Measurements from ENCODE around the gene ARRDC3.
"Not testable (repeated sequence)": the region's sequence is repeated elsewhere in the genome, so short reads cannot be mapped to it uniquely, and the experiment has no call there.

The ARRDC3 gene

GRCh38 chr5:91388362-91388761, 5.2 kb upstream of the ARRDC3 start:
- TF ChIP-seq CTCF (IDR thresholded peaks at IDR 0.05; ENCODE audit: low read depth, low read length, missing control alignments): no peak
- H3K4me3 ChIP-seq (ENCODE audit: low read depth, low read length): no peak overlapping the region
- no peak for DNase-seq (ENCODE audit: low read depth)
- in situ Hi-C loops (cut with HindIII; ENCODE audit: low sequenced_read_pairs): loop anchor here (25.0 kb wide), 1 partner anchor 526 kb away; no protein-coding TSS in a partner anchor

- no peak for DNase-seq (ENCODE audit: low read depth)
- in situ Hi-C loops (cut with HindIII; ENCODE audit: low sequenced_read_pairs): loop anchor here (25.0 kb wide), 1 partner anchor 524 kb away; no protein-coding TSS in a partner anchor
- no peak overlapping the region for H3K4me3 ChIP-seq (ENCODE audit: low read depth, low read length)
- TF ChIP-seq CTCF (IDR thresholded peaks at IDR 0.05; ENCODE audit: low read depth, low read length, missing control alignments): peak; percentile 12
Observed at GRCh38 chr5:91386120-91386519, 3.0 kb upstream of the ARRDC3 start.

- H3K4me3 ChIP-seq (ENCODE audit: low read depth, low read length); DNase-seq (ENCODE audit: low read depth): not testable (repeated sequence)
- in situ Hi-C loops (cut with HindIII; ENCODE audit: low sequenced_read_pairs): loop anchor here (25.0 kb wide), 1 partner anchor 523 kb away; no protein-coding TSS in a partner anchor
Observed at GRCh38 chr5:91385596-91385995, 2.5 kb upstream of the ARRDC3 start.

- in situ Hi-C loops (cut with HindIII; ENCODE audit: low sequenced_read_pairs): loop anchor here (5.0 to 25.0 kb wide), 2 partner anchors 288 to 523 kb away; no protein-coding TSS in a partner anchor
Observed at GRCh38 chr5:91384671-91385430, 1.7 kb upstream of the ARRDC3 start.

GRCh38 chr5:91383956-91384300, 811 bp upstream of the ARRDC3 start:
- peak overlapping the region; percentile 93 for H3K4me3 ChIP-seq (ENCODE audit: low read depth, low read length)
- TF ChIP-seq CTCF (IDR thresholded peaks at IDR 0.05; ENCODE audit: low read depth, low read length, missing control alignments): no peak
- in situ Hi-C loops (cut with HindIII; ENCODE audit: low sequenced_read_pairs): loop anchor here (5.0 to 25.0 kb wide), 2 partner anchors 287 to 522 kb away; no protein-coding TSS in a partner anchor
- no peak for DNase-seq (ENCODE audit: low read depth)

More at GRCh38 chr5:91384671-91385430, 1.7 kb upstream of the ARRDC3 start:
- peak; percentile 93 for DNase-seq (ENCODE audit: low read depth)
- H3K4me3 ChIP-seq (ENCODE audit: low read depth, low read length): peak overlapping the region; percentile 93
- peak; percentile 83 for TF ChIP-seq CTCF (IDR thresholded peaks at IDR 0.05; ENCODE audit: low read depth, low read length, missing control alignments)

- DNase-seq (ENCODE audit: low read depth): no peak
- TF ChIP-seq CTCF (IDR thresholded peaks at IDR 0.05; ENCODE audit: low read depth, low read length, missing control alignments): no peak
- in situ Hi-C loops (cut with HindIII; ENCODE audit: low sequenced_read_pairs): loop anchor here (5.0 to 25.0 kb wide), 2 partner anchors 285 to 520 kb away; no protein-coding TSS in a partner anchor
- H3K4me3 ChIP-seq (ENCODE audit: low read depth, low read length): peak overlapping the region; percentile 93
Observed at GRCh38 chr5:91382530-91383026, 539 bp downstream of the ARRDC3 start.
